ENCODE measurements around the gene EPN3. TPM values are rescaled to one million over a fixed set of nuclear protein-coding genes. Genes with fewer than 3 reads are reported as not detected.

The EPN3 gene
- total RNA-seq, 1 donor from 2014 or later: 5.3 TPM

- DNase-seq: no peak
These were observed 37.5 kb downstream of the EPN3 start for GRCh38 chr17:50570032-50570431.

GRCh38 chr17:50570528-50570927 lies 38.0 kb downstream of the EPN3 start:
- DNase-seq: no peak

GRCh38 chr17:50571681-50572080 lies 39.1 kb downstream of the EPN3 start:
- DNase-seq: no peak

- DNase-seq: no peak
These were observed 40.0 kb downstream of the EPN3 start for GRCh38 chr17:50572541-50572940.

GRCh38 chr17:50573866-50574611 lies 41.5 kb downstream of the EPN3 start:
- no peak for DNase-seq

DNA sequence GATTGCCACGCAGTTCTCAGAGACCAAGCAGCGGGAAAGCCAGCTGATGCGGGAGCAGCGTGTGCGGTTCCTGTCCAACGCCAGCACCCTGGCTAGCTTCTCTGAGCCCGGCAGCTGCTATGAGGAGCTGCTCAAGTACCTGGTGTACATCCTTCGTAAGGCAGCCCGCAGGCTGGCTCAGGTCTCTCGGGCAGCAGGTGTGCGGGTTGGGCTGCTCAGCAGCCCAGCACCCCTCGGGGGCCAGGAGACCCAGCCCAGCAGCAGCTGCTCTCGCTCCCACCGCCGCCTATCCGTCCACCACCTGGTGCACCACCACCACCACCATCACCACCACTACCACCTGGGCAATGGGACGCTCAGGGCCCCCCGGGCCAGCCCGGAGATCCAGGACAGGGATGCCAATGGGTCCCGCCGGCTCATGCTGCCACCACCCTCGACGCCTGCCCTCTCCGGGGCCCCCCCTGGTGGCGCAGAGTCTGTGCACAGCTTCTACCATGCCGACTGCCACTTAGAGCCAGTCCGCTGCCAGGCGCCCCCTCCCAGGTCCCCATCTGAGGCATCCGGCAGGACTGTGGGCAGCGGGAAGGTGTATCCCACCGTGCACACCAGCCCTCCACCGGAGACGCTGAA lies 43.2 kb downstream of the EPN3 start:
- no peak for DNase-seq

GRCh38 chr17:50576864-50577263 lies 44.3 kb downstream of the EPN3 start:
- no peak for DNase-seq

DNA sequence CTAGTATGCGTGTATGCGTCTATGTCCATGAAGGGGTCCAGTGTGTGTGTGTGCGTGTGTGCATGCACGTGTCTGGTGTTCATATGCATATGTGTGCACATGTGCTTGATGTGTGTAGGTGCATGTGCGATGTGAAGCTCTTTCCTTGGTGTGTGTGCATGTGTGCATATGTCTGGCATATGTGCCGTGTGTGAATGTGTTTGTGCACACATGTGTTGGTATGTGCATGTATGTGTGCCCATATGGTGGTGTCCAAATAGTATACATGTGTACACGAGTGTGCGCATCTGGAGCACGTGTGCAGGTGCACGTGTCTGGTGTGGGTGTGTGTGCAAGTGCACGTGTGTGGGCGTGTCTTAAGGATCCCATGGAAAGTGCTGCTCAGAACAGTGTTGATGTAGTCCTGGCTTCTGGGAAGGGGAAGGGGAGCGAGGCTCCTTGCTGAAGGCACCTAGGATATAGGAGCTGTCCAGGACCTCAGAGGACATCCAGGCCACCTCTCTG lies 45.0 kb downstream of the EPN3 start:
- no peak for DNase-seq

GRCh38 chr17:50578173-50578572 lies 45.6 kb downstream of the EPN3 start:
- no peak for DNase-seq

DNA sequence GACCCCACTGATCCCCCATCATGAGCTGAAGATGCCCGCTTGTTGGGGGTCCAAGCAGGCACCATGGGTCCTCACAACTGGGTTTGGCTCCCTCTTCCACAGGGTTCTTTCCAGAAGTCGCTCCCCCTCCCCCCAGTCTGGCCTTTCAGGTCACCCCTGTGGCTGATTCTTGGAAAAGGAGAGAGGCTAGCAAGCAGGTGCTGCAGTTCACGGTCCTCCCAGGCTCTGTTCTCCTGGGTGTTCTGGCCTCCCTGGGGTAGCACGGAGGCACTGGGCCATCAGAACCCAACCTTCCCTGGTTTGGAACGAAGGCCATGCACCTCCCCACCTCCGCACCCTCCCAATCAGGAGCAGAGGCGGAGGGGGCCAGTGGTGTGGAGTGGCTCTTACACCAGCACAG lies 46.9 kb downstream of the EPN3 start:
- no peak for DNase-seq

- no peak for DNase-seq
These were observed 48.1 kb downstream of the EPN3 start for GRCh38 chr17:50580646-50581045.

GRCh38 chr17:50581316-50581715 lies 48.8 kb downstream of the EPN3 start:
- no peak for DNase-seq

DNA sequence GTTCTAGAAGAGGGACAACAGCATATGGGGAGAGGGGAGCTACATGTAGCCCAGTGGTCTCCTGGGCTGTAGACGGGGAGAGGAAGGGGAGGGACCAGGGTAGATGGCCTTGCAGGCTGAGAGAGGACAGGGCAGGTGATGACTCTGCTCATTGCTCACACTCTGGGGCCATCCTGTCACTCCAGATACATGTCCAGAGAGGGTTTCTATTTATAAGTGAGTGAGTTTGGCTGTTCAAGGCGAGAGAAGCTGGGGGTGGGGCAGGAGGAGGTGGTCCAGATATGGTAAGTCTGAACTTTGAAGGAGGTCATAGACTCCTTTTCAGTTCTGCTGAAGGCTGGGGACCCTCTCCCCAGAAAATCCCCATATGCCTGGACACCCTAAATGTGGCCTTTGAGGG lies 50.2 kb downstream of the EPN3 start:
- DNase-seq: no peak

GRCh38 chr17:50583641-50584040 lies 51.1 kb downstream of the EPN3 start:
- DNase-seq: no peak

DNA sequence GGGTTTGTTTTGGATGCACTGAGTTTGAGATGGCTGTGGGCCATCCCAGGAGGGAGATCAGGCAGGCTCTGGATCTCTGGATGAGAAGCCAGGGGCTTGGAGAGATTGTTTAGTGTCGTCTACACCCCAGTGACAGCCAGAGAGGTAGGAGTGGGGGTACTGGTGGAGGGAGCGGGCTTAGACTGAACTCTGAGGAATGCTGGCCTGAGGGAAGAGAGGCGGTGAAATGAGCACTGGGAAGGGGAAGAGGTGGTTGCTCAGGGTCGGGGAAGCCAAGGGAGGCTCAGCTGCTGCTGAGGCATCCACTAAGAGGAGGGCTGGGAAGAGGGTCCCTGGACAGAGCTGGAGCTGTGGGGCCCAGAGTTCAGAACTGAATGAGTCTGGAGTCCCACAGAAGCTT lies 51.6 kb downstream of the EPN3 start:
- DNase-seq: no peak

- no peak for DNase-seq
These were observed 52.2 kb downstream of the EPN3 start for GRCh38 chr17:50584749-50585148.

DNA sequence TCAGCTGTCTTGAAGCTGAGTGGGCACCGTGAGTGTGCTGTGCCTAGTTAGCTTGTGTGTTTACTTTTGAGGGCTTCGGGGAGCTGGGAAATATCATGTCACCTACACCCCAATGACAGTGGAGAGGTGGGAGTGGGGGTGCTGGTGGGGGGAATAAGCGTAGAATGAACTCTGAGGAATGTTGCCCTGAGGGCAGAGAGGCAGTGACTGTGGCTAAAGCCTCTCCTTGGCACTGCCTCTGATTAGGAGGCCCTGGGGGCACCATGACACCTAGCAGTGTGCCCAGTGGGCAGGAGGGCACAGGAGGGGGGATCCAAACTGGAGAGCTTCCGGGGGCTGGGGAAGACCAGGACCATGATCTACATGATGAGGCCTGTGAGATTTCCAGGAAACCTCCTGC lies 52.8 kb downstream of the EPN3 start:
- no peak for DNase-seq

GRCh38 chr17:50585891-50586290 lies 53.4 kb downstream of the EPN3 start:
- no peak for DNase-seq

DNA sequence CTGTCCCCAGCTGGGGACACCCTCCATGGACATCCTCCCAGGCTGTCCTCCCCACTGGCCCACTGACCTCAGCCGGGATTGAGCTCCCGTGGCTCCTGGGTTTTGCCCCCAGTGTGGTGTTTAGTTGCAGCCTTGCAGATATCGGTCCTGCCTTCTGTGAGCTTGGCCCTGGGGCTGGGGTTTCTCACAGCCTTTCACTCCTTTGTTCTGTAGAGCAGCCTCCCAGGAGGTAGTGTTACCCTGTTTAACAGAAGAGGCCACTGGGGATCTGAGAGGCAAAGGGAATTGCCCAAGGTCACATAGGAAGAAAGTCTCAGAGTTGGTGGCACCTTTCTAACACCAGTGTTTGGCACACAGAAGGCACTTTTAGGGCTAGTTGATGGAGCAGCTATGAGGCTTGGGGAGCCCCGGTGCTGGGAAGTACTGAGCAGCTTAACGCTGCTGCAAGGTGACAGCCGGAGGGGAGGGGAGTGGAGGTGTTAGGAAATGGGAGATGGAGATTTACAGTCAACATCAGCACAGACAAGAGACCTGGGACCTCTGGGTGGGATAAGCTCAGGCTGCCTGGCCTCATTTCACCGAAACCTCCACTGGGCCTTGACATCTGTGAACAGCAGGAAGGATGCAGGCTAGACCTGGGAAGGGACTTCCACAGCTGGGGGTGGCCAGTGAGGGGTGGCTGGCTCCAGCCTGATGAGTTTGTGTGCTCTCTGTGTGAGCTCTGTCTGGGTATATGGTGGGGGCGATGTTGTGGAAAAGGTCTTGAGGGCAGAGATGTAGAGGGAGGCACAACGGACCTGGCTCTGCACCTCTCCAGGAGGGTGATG lies 54.1 kb downstream of the EPN3 start:
- no peak for DNase-seq

DNA sequence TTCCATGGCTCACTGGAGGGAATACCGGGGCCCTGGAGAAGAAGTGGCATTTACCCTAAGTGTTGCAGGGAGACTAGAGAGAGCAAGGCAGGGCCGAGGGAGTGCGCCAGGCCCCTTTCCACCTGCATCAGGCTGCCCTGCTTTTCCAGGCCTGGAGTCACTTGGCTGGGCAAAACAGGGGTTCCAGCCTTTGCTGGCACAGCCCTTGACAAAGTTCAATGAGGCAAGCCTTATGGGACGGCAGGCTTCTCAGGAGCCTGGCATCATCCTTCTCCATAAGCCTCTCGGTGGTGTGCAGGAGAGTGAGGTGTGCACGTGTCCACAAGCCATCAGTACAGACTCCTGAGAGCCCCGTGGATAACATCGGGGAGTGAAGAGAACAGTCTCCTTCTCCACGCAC lies 55.0 kb downstream of the EPN3 start:
- DNase-seq: no peak

DNA sequence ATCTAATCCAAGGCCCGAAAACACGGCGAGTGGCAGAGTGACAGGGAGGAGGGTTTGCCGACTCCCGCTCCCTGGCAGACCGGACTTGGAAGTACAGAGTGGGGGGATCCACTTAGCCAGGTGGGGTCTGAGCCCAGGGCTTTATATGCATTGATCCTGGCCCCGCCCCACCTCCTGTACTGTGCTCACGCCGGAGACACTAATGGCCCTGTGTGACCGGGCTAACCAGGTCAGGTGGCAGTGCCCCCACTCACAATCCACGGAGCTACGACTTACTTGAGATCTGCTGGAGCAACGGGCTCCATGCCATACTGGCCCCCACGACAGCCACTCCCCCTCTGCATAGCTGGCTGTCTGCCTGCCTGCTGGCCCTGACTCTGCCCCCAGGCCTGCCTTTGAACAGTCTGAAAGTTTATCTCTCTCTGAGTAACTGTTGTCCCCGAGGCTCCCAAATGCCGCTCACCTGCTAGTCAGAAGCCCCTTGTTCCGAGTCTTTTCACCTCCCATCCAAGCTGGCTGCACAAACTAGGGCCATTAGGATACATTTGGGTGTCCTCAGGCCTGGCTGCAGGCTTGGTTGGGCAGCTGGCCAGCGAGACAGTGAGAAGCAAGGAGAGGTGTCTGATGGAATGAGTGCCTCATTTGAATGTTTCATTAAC lies 56.0 kb downstream of the EPN3 start:
- DNase-seq: no peak

GRCh38 chr17:50589095-50589705 lies 56.7 kb downstream of the EPN3 start:
- no peak for DNase-seq
